Measurements from ENCODE around the gene DVL2.

- TF ChIP-seq CTCF (conservative IDR thresholded peaks at IDR 0.05 in 1 of 2, IDR thresholded peaks at IDR 0.05 in 1 of 2; ENCODE audit: low read depth in 1 of 2, low read length in 2 of 2), result no peak
- TF ChIP-seq EZH2 (IDR thresholded peaks at IDR 0.05; ENCODE audit: low read length, missing control alignments), result no peak
These were observed 54.7 kb downstream of the DVL2 start, which contains the start of gene ASGR1 for GRCh38 chr17:7179317-7180254.
